SH-SY5Y (cell line): ENCODE data around the gene POC1B.

ENCODE experiments used
- GATA2 ChIP-seq: IDR thresholded peaks from 2 replicates; pipeline ENCODE4 v1.6.1; 2011; ENCODE audit warnings: mild to moderate bottlenecking, low read depth, low read length
- GATA3 ChIP-seq: IDR thresholded peaks from 2 replicates; pipeline ENCODE4 v1.6.1; 2011; ENCODE audit warnings: low read depth, mild to moderate bottlenecking, low read length, moderate library complexity

GRCh38 chr12:89436062-89436461, 89.8 kb downstream of the POC1B start:
- no peak for TF ChIP-seq GATA2
- no peak for TF ChIP-seq GATA3
